HepG2 (cell line): ENCODE data around the gene NDRG2. TPM values are rescaled to one million over a fixed set of nuclear protein-coding genes. Genes with fewer than 3 reads are reported as not detected.

Experiments
- ATAC-seq: fragments of 200-7000 bp; cut with Tn5 transposase; 3 replicates; pipeline ENCODE4 v1.9.1; 2020; ENCODE audit warnings: mild to moderate bottlenecking, moderate library complexity
- BruUV-seq: library from RNA; stranded (reverse); fragments of 400-500 nt; replicated peaks from 2 replicates; lab custom pipeline; 2021; lab: Mats Ljungman, UMichigan
- CTCF ChIA-PET: fragments of 300-600 bp; formaldehyde crosslinking; extraction: SDS; loops from one replicate; lab custom pipeline; 2021; ENCODE audit warnings: low total read pairs, inconsistent platforms, low intra/inter-chr PET ratio; lab: Yijun Ruan, JAX
- POLR2A ChIA-PET: fragments of 350-600 bp; sonication (Branson Sonifier 250); formaldehyde crosslinking; loops from one replicate; lab custom pipeline; 2020; ENCODE audit warnings: antibody characterized with exemption, inconsistent platforms; lab: Yijun Ruan, JAX
- DNase-seq: peaks from one replicate; pipeline ENCODE4 v3.0.0-alpha.2; 2015; ENCODE audit warnings: low spot score
- FAIRE-seq: peaks from 3 replicates; lab custom pipeline; 2011; peaks lifted over from hg19 to GRCh38; lab: Jason Lieb, UNC
- H2AFZ ChIP-seq: one replicate; pipeline ENCODE4 v1.6.1; 2011; ENCODE audit warnings: low read length, inconsistent platforms
- H3K27ac ChIP-seq: fragments of 300-600 bp; 3 replicates; pipeline ENCODE4 v1.8.0; 2011; ENCODE audit warnings: mixed run types, mild to moderate bottlenecking, mixed read lengths, low read length, inconsistent platforms; ENCODE audit not compliant: insufficient read depth; ENCODE audit errors: extremely low read length
- H3K27me3 ChIP-seq, 2 experiments: fragments of 200-600 bp in 1 of 2; 2 replicates in 1 of 2; 3 replicates in 1 of 2; pipeline versions ENCODE4 v1.6.0 to v1.8.0; 2011; ENCODE audit warnings: low read length in 2 of 2, mild to moderate bottlenecking in 2 of 2, moderate library complexity in 2 of 2, inconsistent platforms in 1 of 2; ENCODE audit not compliant: insufficient read depth in 2 of 2, control insufficient read depth in 1 of 2
- H3K36me3 ChIP-seq, 2 experiments: fragments of 200-600 bp in 1 of 2; replicated peaks in 1 of 2; 2 replicates in 1 of 2; 3 replicates in 1 of 2; pipeline versions ENCODE4 v1.5.1 to v1.8.0; 2011; ENCODE audit warnings: low read length in 2 of 2, inconsistent platforms in 1 of 2; ENCODE audit not compliant: insufficient read depth in 2 of 2, control insufficient read depth in 1 of 2
- H3K4me1 ChIP-seq: 2 replicates; pipeline ENCODE4 v1.5.1; 2012; ENCODE audit warnings: low read length, inconsistent platforms; ENCODE audit not compliant: insufficient read depth
- H3K4me2 ChIP-seq: 2 replicates; pipeline ENCODE4 v1.6.0; 2011; ENCODE audit warnings: low read depth, low read length, inconsistent platforms
- H3K4me3 ChIP-seq, 3 experiments: fragments of 200-600 bp in 1 of 3; sonication (generic), shearing (Covaris generic) in 1 of 3; replicated peaks in 1 of 3; 2 replicates each; pipeline ENCODE4 v1.5.1; 2011 to 2016; ENCODE audit warnings: low read length in 3 of 3, inconsistent platforms in 2 of 3, low read depth in 2 of 3, mild to moderate bottlenecking in 2 of 3, control low read depth in 1 of 3, mixed read lengths in 1 of 3; ENCODE audit not compliant: insufficient read depth in 1 of 3
- H3K79me2 ChIP-seq: one replicate; pipeline ENCODE4 v1.6.1; 2011; ENCODE audit warnings: low read length, inconsistent platforms; ENCODE audit not compliant: insufficient read depth
- H3K9ac ChIP-seq: 2 replicates; pipeline ENCODE4 v1.6.0; 2011; ENCODE audit warnings: mild to moderate bottlenecking, low read depth, low read length, inconsistent platforms; ENCODE audit not compliant: insufficient read depth
- H3K9me3 ChIP-seq: 2 replicates; pipeline ENCODE4 v1.5.1; 2012; ENCODE audit warnings: mild to moderate bottlenecking, low read length
- H4K20me1 ChIP-seq: 2 replicates; pipeline ENCODE4 v1.6.0; 2011; ENCODE audit warnings: inconsistent platforms, mild to moderate bottlenecking, low read length, moderate library complexity; ENCODE audit not compliant: insufficient read depth
- ARNT ChIP-seq: fragments of 450-650 bp; IDR thresholded peaks from 2 replicates; pipeline ENCODE4 v1.6.1; 2017
- ATF7-NPFF ChIP-seq: sonication (generic); formaldehyde crosslinking; IDR thresholded peaks from 2 replicates; pipeline ENCODE4 v1.8.1; 2023; ENCODE audit warnings: mild to moderate bottlenecking, low read depth, missing genetic modification reagents, moderate library complexity
- CREM ChIP-seq, 2 experiments: sonication (generic) in 1 of 2; formaldehyde crosslinking in 1 of 2; IDR thresholded peaks; 2 replicates each; pipeline versions ENCODE4 v1.4.0 to v1.6.1; 2016 to 2020; ENCODE audit warnings: antibody characterized with exemption in 1 of 2, mild to moderate bottlenecking in 1 of 2, missing genetic modification reagents in 1 of 2
- ELF4 ChIP-seq: sonication (generic); formaldehyde crosslinking; IDR thresholded peaks from 2 replicates; pipeline ENCODE4 v1.5.0; 2020; ENCODE audit warnings: missing genetic modification reagents, mild to moderate bottlenecking, moderate library complexity, borderline replicate concordance
- FOXC1 ChIP-seq: sonication (generic); formaldehyde crosslinking; IDR thresholded peaks from 2 replicates; pipeline ENCODE4 v1.8.0; 2022; ENCODE audit warnings: mild to moderate bottlenecking, missing genetic modification reagents, borderline replicate concordance
- JARID2 ChIP-seq: sonication (generic); formaldehyde crosslinking; IDR thresholded peaks from 2 replicates; pipeline ENCODE4 v1.8.1; 2023; ENCODE audit warnings: missing genetic modification reagents, inconsistent platforms; ENCODE audit not compliant: insufficient replicate concordance
- KDM4B ChIP-seq: sonication (generic); formaldehyde crosslinking; IDR thresholded peaks from 2 replicates; pipeline ENCODE4 v1.4.0; 2020; ENCODE audit warnings: missing genetic modification reagents
- MAFG ChIP-seq: sonication (generic); formaldehyde crosslinking; IDR thresholded peaks from 2 replicates; pipeline ENCODE4 v1.5.1; 2020; ENCODE audit warnings: mild to moderate bottlenecking, missing genetic modification reagents
- RFXANK ChIP-seq: IDR thresholded peaks from 2 replicates; pipeline ENCODE4 v1.6.1; 2016
- RORA ChIP-seq: sonication (generic); formaldehyde crosslinking; IDR thresholded peaks from 2 replicates; pipeline ENCODE4 v1.5.0; 2020; ENCODE audit warnings: mild to moderate bottlenecking, missing genetic modification reagents, moderate library complexity
- SRF ChIP-seq: IDR thresholded peaks from 2 replicates; pipeline ENCODE4 v1.6.1; 2011; ENCODE audit warnings: mild to moderate bottlenecking, low read depth, low read length, moderate library complexity
- ZBTB7B ChIP-seq: sonication (generic); formaldehyde crosslinking; IDR thresholded peaks from 2 replicates; pipeline ENCODE4 v1.4.0; 2020; ENCODE audit warnings: missing genetic modification reagents
- ZNF234 ChIP-seq: sonication (generic); formaldehyde crosslinking; conservative IDR thresholded peaks from 2 replicates; pipeline ENCODE4 v1.5.1; 2020; ENCODE audit warnings: mild to moderate bottlenecking, missing genetic modification reagents
- ZNF605 ChIP-seq: sonication (generic); formaldehyde crosslinking; IDR thresholded peaks from 2 replicates; pipeline ENCODE4 v1.8.0; 2022; ENCODE audit warnings: mild to moderate bottlenecking, missing genetic modification reagents
- ZNF710 ChIP-seq: sonication (generic); formaldehyde crosslinking; IDR thresholded peaks from 2 replicates; pipeline ENCODE4 v1.5.0; 2020; ENCODE audit warnings: mild to moderate bottlenecking, missing genetic modification reagents, borderline replicate concordance
- WGBS: methylation state at CpG from one replicate; pipeline ENCODE4 v1.1.6; 2017; ENCODE audit warnings: low lambda C conversion rate; 5-methylcytosine and 5-hydroxymethylcytosine counted together
- in situ Hi-C: cut with HindIII; loops from 2 replicates; pipeline ENCODE4 v1.10.0; 2017; ENCODE audit warnings: low pct_unique_long_range_greater_than_20kb; ENCODE audit not compliant: extremely low pct_ligation_motif_present
- intact Hi-C: fragments of 100-400 bp; cut with micrococcal nuclease; formaldehyde crosslinking; loops from one replicate; pipeline ENCODE4 v1.10.0; 2022; ENCODE audit not compliant: unreplicated experiment
- polyA plus RNA-seq, 8 experiments: library from polyadenylated mRNA; depleted of rRNA in 3 of 8; stranded (reverse) in 7 of 8; unstranded in 1 of 8; fragments of >200 nt; fragmentation: Illumina TruSeq in 4 of 8; extraction: Trizol in 4 of 8; gene quantifications; 2 replicates each; pipeline versions ENCODE4 v1.2.1 to v1.2.3, GENCODE V29; 2011 to 2016; ENCODE audit warnings: low read depth in 4 of 8, missing spikeins in 1 of 8, mixed read lengths in 1 of 8; ENCODE audit not compliant: insufficient read depth in 1 of 8
- total RNA-seq, 5 experiments: library from RNA; depleted of rRNA; stranded (reverse); fragments of >200 nt; fragmentation: Illumina TruSeq; extraction: Trizol; gene quantifications; 2 replicates each; pipeline ENCODE4 v1.2.3, GENCODE V29; 2016; ENCODE audit warnings: low read depth in 1 of 5
- TF ChIP-seq, protein P1 (sequence below): sonication (generic); formaldehyde crosslinking; IDR thresholded peaks from 2 replicates; pipeline ENCODE4 v1.5.0; 2020; ENCODE audit warnings: missing genetic modification reagents
- TF ChIP-seq, protein P2 (sequence below): sonication (generic); formaldehyde crosslinking; IDR thresholded peaks from 2 replicates; pipeline ENCODE4 v1.4.0; 2020; ENCODE audit warnings: missing genetic modification reagents
- TF ChIP-seq, protein P3 (sequence below): sonication (generic); formaldehyde crosslinking; IDR thresholded peaks from 2 replicates; pipeline ENCODE4 v1.4.0; 2020; ENCODE audit warnings: missing genetic modification reagents, low read depth, mild to moderate bottlenecking, borderline replicate concordance

Gene NDRG2
- total and polyA plus RNA-seq, 2 of the 13 experiments (the other 11 are each of a cell fraction or from before 2014, with no cell fraction given) = 27.2 to 189 TPM

- Histone ChIP-seq H3K27me3 (peaks cover 0 to 7% of the 10 kb centered on the region in 2 experiments; a peak in 1 of 5 replicates), H3K9ac (peak within 1 kb of the TSS; percentile 80), H3K36me3 (peaks cover 7 to 13% of the 10 kb centered on the region in 2 experiments; a peak in 4 of 5 replicates), H3K79me2 (peaks cover 6% of the 10 kb centered on the region), H3K4me1 (peaks cover 58% of the 10 kb centered on the region), H3K4me2 (peak within 1 kb of the TSS; percentile 87), H3K4me3 (peak within 1 kb of the TSS; percentile 86 to 90 (median 87)), H3K9me3 (no peaks in the 10 kb centered on the region), H3K27ac (peak within 1 kb of the TSS; percentile 77), H2AFZ (no peak within 1 kb of the TSS), H4K20me1 (no peaks in the 10 kb centered on the region)
- POLR2A ChIA-PET = interaction anchor here (0.6 to 6.7 kb wide), 22 partner anchors 8 to 727 kb away, joined by 3 to 141 read pairs (median 14); partner anchors contain the start of genes NDRG2, RNASE4, RNASE8 and TMEM253
- WGBS = under 1% methylated on average over 27 of the region's 63 CpGs
- BruUV-seq = no TSS peak
- DNase-seq = no peak
- CTCF ChIA-PET = interaction anchor here (5.8 to 7.5 kb wide), 4 partner anchors 20 to 55 kb away, joined by 35 to 135 read pairs (median 60); no protein-coding TSS in a partner anchor
- in situ Hi-C loops = no loop called here
- intact Hi-C loops = loop anchor here (1.0 kb wide), 1 partner anchor 56 kb away; no protein-coding TSS in a partner anchor
- no peak for FAIRE-seq
- peak; percentile 54 for ATAC-seq
- TF ChIP-seq RFXANK (CRISPR knock-in tag) (no peak), JARID2 (no peak), ARNT (no peak), CREM (IDR thresholded peaks at IDR 0.05) (no peak), CREM (CRISPR knock-in tag; IDR thresholded peaks at IDR 0.05) (no peak), ZNF605 (no peak), FOXC1 (CRISPR knock-in tag) (no peak), ZBTB7B (CRISPR knock-in tag) (no peak), SRF (no peak), RORA (CRISPR knock-in tag) (no peak), ELF4 (CRISPR knock-in tag) (0 out of 2 replicates have a peak, but pooled peaks have one; percentile 5), KDM4B (CRISPR knock-in tag) (no peak), MAFG (CRISPR knock-in tag) (no peak), ZNF234 (no peak), ATF7-NPFF (peak; percentile 60), ZNF710 (CRISPR knock-in tag) (no peak)
- TF ChIP-seq, protein P1, sequence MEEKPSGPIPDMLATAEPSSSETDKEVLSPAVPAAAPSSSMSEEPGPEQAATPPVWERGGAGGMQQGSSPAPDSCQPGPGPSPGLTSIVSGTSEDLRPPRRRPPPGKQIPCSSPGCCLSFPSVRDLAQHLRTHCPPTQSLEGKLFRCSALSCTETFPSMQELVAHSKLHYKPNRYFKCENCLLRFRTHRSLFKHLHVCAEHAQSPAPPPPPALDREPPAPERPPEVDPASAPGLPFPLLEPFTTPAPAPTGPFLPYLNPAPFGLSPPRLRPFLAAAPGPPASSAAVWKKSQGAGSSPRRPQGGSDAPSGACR (CRISPR knock-in tag) = no peak
- TF ChIP-seq, protein P2, sequence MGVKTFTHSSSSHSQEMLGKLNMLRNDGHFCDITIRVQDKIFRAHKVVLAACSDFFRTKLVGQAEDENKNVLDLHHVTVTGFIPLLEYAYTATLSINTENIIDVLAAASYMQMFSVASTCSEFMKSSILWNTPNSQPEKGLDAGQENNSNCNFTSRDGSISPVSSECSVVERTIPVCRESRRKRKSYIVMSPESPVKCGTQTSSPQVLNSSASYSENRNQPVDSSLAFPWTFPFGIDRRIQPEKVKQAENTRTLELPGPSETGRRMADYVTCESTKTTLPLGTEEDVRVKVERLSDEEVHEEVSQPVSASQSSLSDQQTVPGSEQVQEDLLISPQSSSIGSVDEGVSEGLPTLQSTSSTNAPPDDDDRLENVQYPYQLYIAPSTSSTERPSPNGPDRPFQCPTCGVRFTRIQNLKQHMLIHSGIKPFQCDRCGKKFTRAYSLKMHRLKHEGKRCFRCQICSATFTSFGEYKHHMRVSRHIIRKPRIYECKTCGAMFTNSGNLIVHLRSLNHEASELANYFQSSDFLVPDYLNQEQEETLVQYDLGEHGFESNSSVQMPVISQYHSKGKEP = no peak
- TF ChIP-seq, protein P3, sequence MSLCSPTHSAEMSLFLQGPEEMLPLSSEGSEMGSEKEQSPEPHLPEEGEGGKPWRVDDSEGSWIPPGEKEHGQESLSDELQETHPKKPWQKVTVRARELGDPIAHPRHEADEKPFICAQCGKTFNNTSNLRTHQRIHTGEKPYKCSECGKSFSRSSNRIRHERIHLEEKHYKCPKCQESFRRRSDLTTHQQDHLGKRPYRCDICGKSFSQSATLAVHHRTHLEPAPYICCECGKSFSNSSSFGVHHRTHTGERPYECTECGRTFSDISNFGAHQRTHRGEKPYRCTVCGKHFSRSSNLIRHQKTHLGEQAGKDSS (CRISPR knock-in tag) = no peak
These were observed 45.3 kb upstream of the NDRG2 start, which contains the start of gene ARHGEF40 for GRCh38 chr14:21070083-21070609. ARHGEF40 (plus strand) TSS chr14:21070304; CDS start chr14:21070397, 93 bp downstream.
